Measurements from ENCODE around the gene TRPC6. TPM values are rescaled to one million over a fixed set of nuclear protein-coding genes. Genes with fewer than 3 reads are reported as not detected.
"Not testable (repeated sequence)": the region's sequence is repeated elsewhere in the genome, so short reads cannot be mapped to it uniquely, and the experiment has no call there.

TRPC6 gene
- total RNA-seq, 1 experiment from 2014 or later = not detected

- DNase-seq (ENCODE audit: low read depth) = no peak
Measured at GRCh38 chr11:101523193-101523592, 60.6 kb downstream of the TRPC6 start.

GRCh38 chr11:101521821-101522220 is 62.0 kb downstream of the TRPC6 start:
- DNase-seq (ENCODE audit: low read depth) = no peak

GRCh38 chr11:101516546-101516945 is 67.3 kb downstream of the TRPC6 start:
- DNase-seq (ENCODE audit: low read depth) = no peak

GRCh38 chr11:101511065-101511464 is 72.7 kb downstream of the TRPC6 start:
- no peak for DNase-seq (ENCODE audit: low read depth)

GRCh38 chr11:101510591-101510990 is 73.2 kb downstream of the TRPC6 start:
- DNase-seq (ENCODE audit: low read depth) = no peak

GRCh38 chr11:101509922-101510321 is 73.9 kb downstream of the TRPC6 start:
- DNase-seq (ENCODE audit: low read depth) = no peak

- no peak for DNase-seq (ENCODE audit: low read depth)
Measured at GRCh38 chr11:101508370-101508769, 75.4 kb downstream of the TRPC6 start.

- no peak for DNase-seq (ENCODE audit: low read depth)
Measured at GRCh38 chr11:101498891-101499290, 84.9 kb downstream of the TRPC6 start.

GRCh38 chr11:101497291-101497690 is 86.5 kb downstream of the TRPC6 start:
- DNase-seq (ENCODE audit: low read depth) = no peak

- no peak for DNase-seq (ENCODE audit: low read depth)
Measured at GRCh38 chr11:101487775-101488174, 96.0 kb downstream of the TRPC6 start.

GRCh38 chr11:101482556-101483124 is 101.2 kb downstream of the TRPC6 start:
- DNase-seq (ENCODE audit: low read depth) = no peak

GRCh38 chr11:101478587-101479369 is 105.0 kb downstream of the TRPC6 start:
- DNase-seq (ENCODE audit: low read depth) = no peak

GRCh38 chr11:101477926-101478325 is 105.9 kb downstream of the TRPC6 start:
- DNase-seq (ENCODE audit: low read depth) = no peak

GRCh38 chr11:101476191-101476590 is 107.6 kb downstream of the TRPC6 start:
- no peak for DNase-seq (ENCODE audit: low read depth)

GRCh38 chr11:101475699-101476098 is 108.1 kb downstream of the TRPC6 start:
- no peak for DNase-seq (ENCODE audit: low read depth)

GRCh38 chr11:101474666-101475065 is 109.1 kb downstream of the TRPC6 start:
- no peak for DNase-seq (ENCODE audit: low read depth)

- no peak for DNase-seq (ENCODE audit: low read depth)
Measured at GRCh38 chr11:101470881-101471520, 112.8 kb downstream of the TRPC6 start.

- no peak for DNase-seq (ENCODE audit: low read depth)
Measured at GRCh38 chr11:101470419-101470818, 113.4 kb downstream of the TRPC6 start.

GRCh38 chr11:101466352-101466751 is 117.5 kb downstream of the TRPC6 start:
- DNase-seq (ENCODE audit: low read depth) = no peak

GRCh38 chr11:101464388-101464787 is 119.4 kb downstream of the TRPC6 start:
- DNase-seq (ENCODE audit: low read depth) = not testable (repeated sequence)

GRCh38 chr11:101459020-101459419 is 124.8 kb downstream of the TRPC6 start:
- DNase-seq (ENCODE audit: low read depth) = no peak

GRCh38 chr11:101458161-101458560 is 125.6 kb downstream of the TRPC6 start:
- no peak for DNase-seq (ENCODE audit: low read depth)

- no peak for DNase-seq (ENCODE audit: low read depth)
Measured at GRCh38 chr11:101456812-101457211, 127.0 kb downstream of the TRPC6 start.
